Inferior parietal cortex (tissue), 1 donor: ENCODE results near the gene ELMO1.

ENCODE experiments used
- DNase-seq: peaks from one replicate; pipeline ENCODE4 v3.0.0-alpha.2; 2016; ENCODE audit errors: extremely low spot score

ELMO1 gene

DNA sequence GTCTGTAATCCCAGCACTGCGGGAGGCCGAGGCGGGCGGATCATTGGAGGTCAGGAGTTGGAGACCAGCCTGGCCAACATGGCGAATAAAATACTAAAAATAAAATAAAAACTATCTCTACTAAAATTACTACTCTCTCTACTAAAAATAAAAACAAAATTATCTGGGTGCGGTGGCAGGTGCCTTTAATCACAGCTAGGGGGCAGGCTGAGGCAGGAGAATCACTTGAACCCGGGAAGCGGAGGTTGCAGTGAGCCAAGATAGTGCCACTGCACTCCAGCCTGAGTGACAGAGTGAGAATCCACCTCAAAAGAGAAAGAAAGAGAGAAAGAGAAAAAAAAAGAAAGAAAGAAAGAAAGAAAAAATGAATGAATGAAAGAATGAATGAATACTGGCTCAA is 351.4 kb downstream of the ELMO1 start:
- DNase-seq = no peak

- DNase-seq = no peak
These were observed 352.3 kb downstream of the ELMO1 start for GRCh38 chr7:37096341-37096740.

DNA sequence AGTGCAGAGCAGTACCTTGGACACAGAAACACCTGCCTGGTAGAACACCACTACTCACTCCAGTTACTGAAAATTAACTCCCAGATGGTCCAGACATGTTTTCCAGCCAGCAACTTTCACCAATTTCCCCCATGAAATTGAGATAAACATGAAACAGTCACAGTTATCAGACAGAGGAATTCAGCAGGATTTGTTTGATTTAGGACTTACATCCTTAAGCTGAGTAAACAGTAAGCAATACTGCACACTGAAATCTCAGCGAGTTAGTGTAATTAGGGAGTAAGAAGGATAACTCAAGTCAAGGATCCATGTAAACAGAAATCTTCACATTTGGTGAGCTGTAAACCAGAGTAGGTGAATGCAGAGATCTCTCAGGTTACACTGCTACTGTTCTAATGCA is 353.5 kb downstream of the ELMO1 start:
- DNase-seq = no peak

GRCh38 chr7:37093257-37093656 is 355.4 kb downstream of the ELMO1 start:
- DNase-seq = no peak

GRCh38 chr7:37092548-37092947 is 356.1 kb downstream of the ELMO1 start:
- no peak for DNase-seq

GRCh38 chr7:37089972-37090371 is 358.7 kb downstream of the ELMO1 start:
- DNase-seq = no peak

DNA sequence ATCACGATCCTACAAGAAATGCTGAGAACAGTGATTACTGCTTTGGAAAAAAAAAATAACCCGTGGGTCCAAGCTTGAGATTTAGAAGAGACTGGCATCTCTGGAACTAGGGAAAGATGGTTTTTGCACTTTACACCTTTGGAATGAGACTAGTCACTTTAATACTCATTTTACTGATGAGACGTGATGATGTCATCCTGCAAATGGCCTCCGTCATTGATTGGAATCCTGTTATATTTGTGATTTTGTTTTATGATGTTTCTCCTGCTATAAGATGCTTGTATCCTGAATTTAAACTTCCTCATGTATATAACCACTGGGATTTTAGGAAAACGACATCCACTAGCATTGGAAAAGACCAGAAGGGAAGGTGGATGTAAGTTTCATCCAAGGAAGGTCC is 363.1 kb downstream of the ELMO1 start:
- no peak for DNase-seq

DNA sequence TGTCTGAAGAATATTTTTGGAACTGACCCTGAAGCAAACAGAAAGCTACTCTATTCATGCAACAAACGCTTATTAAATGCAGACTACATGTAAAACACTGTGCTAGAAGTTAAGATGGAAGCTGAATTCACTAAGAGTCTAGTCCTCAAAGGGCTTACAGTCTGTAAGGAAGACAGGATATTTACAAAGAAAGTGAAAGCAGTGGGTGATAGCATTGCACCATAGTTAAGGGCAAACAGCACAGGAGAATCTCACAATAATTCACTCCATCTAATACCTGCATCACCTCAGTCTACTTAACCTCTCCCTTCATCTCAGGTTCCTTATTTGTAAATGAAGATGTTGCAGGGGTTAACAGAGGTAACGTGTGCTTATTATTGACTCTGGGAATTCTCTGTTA is 364.4 kb downstream of the ELMO1 start:
- DNase-seq = no peak

- peak; percentile 67 for DNase-seq
These were observed 365.2 kb downstream of the ELMO1 start for GRCh38 chr7:37083311-37084096.

GRCh38 chr7:37081436-37081835 is 367.2 kb downstream of the ELMO1 start:
- DNase-seq = no peak

- DNase-seq = no peak
These were observed 369.2 kb downstream of the ELMO1 start for GRCh38 chr7:37079420-37079819.

- no peak for DNase-seq
These were observed 372.0 kb downstream of the ELMO1 start for GRCh38 chr7:37076668-37077067.

GRCh38 chr7:37074370-37074769 is 374.3 kb downstream of the ELMO1 start:
- no peak for DNase-seq

GRCh38 chr7:37071124-37071523 is 377.5 kb downstream of the ELMO1 start:
- no peak for DNase-seq

- DNase-seq = no peak
These were observed 378.2 kb downstream of the ELMO1 start for GRCh38 chr7:37070471-37070870.

DNA sequence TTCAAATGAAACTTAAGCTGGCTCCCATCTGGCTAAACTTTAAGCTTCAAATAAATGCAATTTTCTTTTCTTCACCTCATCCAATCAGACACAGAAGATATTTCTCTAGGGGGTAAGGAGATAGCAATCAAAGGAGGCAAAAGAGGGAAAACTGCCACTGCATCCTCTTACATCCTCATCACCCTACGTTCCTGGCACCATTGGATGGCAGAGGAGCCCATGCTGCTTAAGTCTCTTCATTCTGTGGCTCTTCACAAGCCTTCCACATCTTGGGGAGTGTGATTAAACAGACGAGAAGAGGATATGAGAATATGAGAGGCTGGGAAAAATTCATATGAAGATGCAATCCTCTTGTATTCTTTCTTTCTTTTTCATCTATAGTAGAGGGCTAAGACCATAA is 378.6 kb downstream of the ELMO1 start:
- no peak for DNase-seq

DNA sequence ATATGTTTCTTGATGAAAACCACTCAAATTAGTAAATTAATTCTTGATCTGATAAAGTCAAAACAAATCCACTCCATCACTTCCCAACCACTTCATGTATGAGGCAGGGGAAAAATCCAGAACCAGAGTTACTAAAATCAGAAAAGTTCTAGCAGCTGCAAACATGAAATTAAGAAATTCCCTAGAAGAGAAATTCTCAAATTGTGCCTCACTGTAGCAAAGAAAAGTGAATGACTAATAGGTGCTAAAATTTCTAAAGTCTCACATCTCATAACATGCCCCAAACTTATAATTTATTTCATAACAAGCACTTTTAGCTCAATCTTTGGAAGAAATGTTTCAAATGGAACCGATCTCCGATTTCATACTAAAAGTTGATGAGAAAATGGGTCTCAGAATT is 379.3 kb downstream of the ELMO1 start:
- peak; percentile 45 for DNase-seq

GRCh38 chr7:37068902-37069301 is 379.8 kb downstream of the ELMO1 start:
- DNase-seq = no peak

- no peak for DNase-seq
These were observed 380.6 kb downstream of the ELMO1 start for GRCh38 chr7:37068038-37068437.

DNA sequence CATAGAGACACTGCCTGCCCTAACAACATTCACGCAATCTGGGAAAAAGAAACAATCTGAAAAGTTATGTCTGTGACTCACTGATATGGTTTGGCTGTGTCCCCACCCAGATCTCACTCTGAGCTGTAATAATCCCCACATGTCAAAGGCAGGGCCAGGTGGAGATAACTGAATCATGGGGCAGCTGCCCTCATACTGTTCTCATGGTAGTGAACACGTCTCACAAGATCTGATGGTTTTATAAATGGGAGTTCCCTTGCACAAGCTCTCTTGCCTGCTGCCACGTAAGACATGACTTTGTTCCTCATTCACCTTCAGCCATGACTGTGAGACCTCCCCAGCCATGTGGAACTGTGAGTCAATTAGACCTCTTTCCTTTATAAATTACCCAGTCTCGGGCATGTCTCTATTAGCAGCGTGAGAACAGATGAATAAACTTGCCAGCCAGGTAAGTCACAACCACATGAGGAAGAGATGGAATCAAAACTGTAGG is 382.8 kb downstream of the ELMO1 start:
- DNase-seq = no peak

- DNase-seq = no peak
These were observed 386.2 kb downstream of the ELMO1 start for GRCh38 chr7:37062560-37062859.

GRCh38 chr7:37061849-37062559 is 386.7 kb downstream of the ELMO1 start:
- DNase-seq = no peak

- DNase-seq = no peak
These were observed 392.3 kb downstream of the ELMO1 start for GRCh38 chr7:37056234-37056912.
